Gastroesophageal sphincter (tissue), 4 donors: ENCODE measurements around the gene SCGB1A1. TPM values are rescaled to one million over a fixed set of nuclear protein-coding genes. Genes with fewer than 3 reads are reported as not detected.
"Not testable (repeated sequence)": the region's sequence is repeated elsewhere in the genome, so short reads cannot be mapped to it uniquely, and the experiment has no call there.

Experiments
- ATAC-seq: fragments of 150-250 bp; one replicate; pipeline ENCODE4 v1.9.1; 2016; ENCODE audit warnings: mild to moderate bottlenecking, moderate library complexity
- H3K27ac ChIP-seq, 4 donors: fragments of 200-600 bp; sonication (generic) in 3 of 4; 1 replicate in 3 of 4; 2 replicates in 1 of 4; pipeline ENCODE4 v1.5.1; 2016 to 2019
- H3K27me3 ChIP-seq: fragments of 200-600 bp; sonication (generic); one replicate; pipeline ENCODE4 v1.5.1; 2019
- H3K36me3 ChIP-seq, 2 donors: fragments of 200-600 bp; sonication (generic); one replicate each; pipeline ENCODE4 v1.5.1; 2019; ENCODE audit warnings: control low read depth in 1 of 2
- H3K4me1 ChIP-seq, 3 donors: fragments of 200-600 bp; sonication (generic); 1 replicate in 2 of 3; 2 replicates in 1 of 3; pipeline ENCODE4 v1.5.1; 2016 to 2019; ENCODE audit warnings: control low read depth in 2 of 3
- H3K4me3 ChIP-seq, 2 donors: fragments of 200-600 bp; sonication (generic); one replicate each; pipeline ENCODE4 v1.5.1; 2019; ENCODE audit warnings: mild to moderate bottlenecking in 1 of 2, moderate library complexity in 1 of 2
- H3K9me3 ChIP-seq, 3 donors: fragments of 200-600 bp; sonication (generic); one replicate each; pipeline ENCODE4 v1.5.1; 2017 to 2019; ENCODE audit warnings: control low read depth in 2 of 3
- CTCF ChIP-seq, 4 experiments: fragments of 200-600 bp in 2 of 4; fragments of 450-650 bp in 2 of 4; sonication (generic) in 1 of 4; IDR thresholded peaks; one replicate each; pipeline ENCODE4 v1.5.1; 2017 to 2019; ENCODE audit warnings: antibody characterized with exemption in 4 of 4, mild to moderate bottlenecking in 2 of 4, moderate library complexity in 2 of 4
- EP300 ChIP-seq: sonication (generic); formaldehyde crosslinking; IDR thresholded peaks from one replicate; pipeline ENCODE4 v1.6.1; 2017; ENCODE audit warnings: antibody characterized with exemption, mild to moderate bottlenecking
- POLR2A ChIP-seq, 2 donors: fragments of 450-650 bp; IDR thresholded peaks; one replicate each; pipeline ENCODE4 v1.6.1; 2017; ENCODE audit warnings: antibody characterized with exemption in 2 of 2, mild to moderate bottlenecking in 2 of 2, moderate library complexity in 1 of 2
- POLR2AphosphoS5 ChIP-seq: sonication (generic); formaldehyde crosslinking; IDR thresholded peaks from one replicate; pipeline ENCODE4 v1.6.1; 2017; ENCODE audit warnings: antibody characterized with exemption
- whole genome bisulfite sequencing, 2 donors: methylation state at CpG; one replicate each; pipeline ENCODE4 v1.1.5; 2018; ENCODE audit warnings: low coverage in 1 of 2; 5-methylcytosine and 5-hydroxymethylcytosine counted together
- total RNA-seq, 4 donors: library from RNA; depleted of rRNA; stranded (reverse); fragments of >200 nt; gene quantifications; one replicate each; pipeline ENCODE4 v1.1.0, GENCODE V29; 2016

SCGB1A1 gene
- total RNA-seq, 4 donors from 2014 or later: not detected

- peaks cover 0 to 55% (median 43%) of the 10 kb centered on the region in 3 donors for H3K4me1 ChIP-seq
- peak overlapping the region; percentile 27 to 54 for H3K4me3 ChIP-seq
- H3K9me3 ChIP-seq: no peaks in the 10 kb centered on the region
- TF ChIP-seq CTCF (IDR thresholded peaks at IDR 0.05) (no peak), POLR2A (IDR thresholded peaks at IDR 0.05) (no peak), POLR2AphosphoS5 (no peak), EP300 (no peak)
- 10 to 19% methylated on average over 6 to 7 of the region's 9 CpGs for WGBS, 2 donors
- no peaks in the 10 kb centered on the region for H3K36me3 ChIP-seq
- H3K27me3 ChIP-seq: no peaks in the 10 kb centered on the region
- peak overlapping the region; percentile 91 to 98 (median 94) for H3K27ac ChIP-seq
- peak; percentile 23 for ATAC-seq
Observed at GRCh38 chr11:62444835-62445234, 26.0 kb downstream of the SCGB1A1 start.

GRCh38 chr11:62445314-62445740 lies 26.5 kb downstream of the SCGB1A1 start:
- H3K27me3 ChIP-seq: no peaks in the 10 kb centered on the region
- WGBS, 2 donors: 10 to 21% methylated on average over 4 to 5 of the region's 5 CpGs
- peak overlapping the region in 1 of 2 donors; percentile 54 for H3K4me3 ChIP-seq
- peak; percentile 62 for ATAC-seq
- TF ChIP-seq CTCF (IDR thresholded peaks at IDR 0.05) (no peak), POLR2AphosphoS5 (peak; percentile 56)
- peaks cover 0 to 50% (median 38%) of the 10 kb centered on the region in 3 donors for H3K4me1 ChIP-seq
- no peaks in the 10 kb centered on the region for H3K36me3 ChIP-seq
- no peaks in the 10 kb centered on the region for H3K9me3 ChIP-seq
- H3K27ac ChIP-seq: peak overlapping the region; percentile 91 to 98 (median 94)

GRCh38 chr11:62446091-62446490 lies 27.3 kb downstream of the SCGB1A1 start:
- H3K4me3 ChIP-seq: no peak overlapping the region
- H3K27ac ChIP-seq: peak overlapping the region; percentile 91 to 98 (median 94)
- TF ChIP-seq POLR2AphosphoS5 (no peak), EP300 (no peak)
- WGBS, 2 donors: 37 to 83% methylated on average over 1 to 2 of the region's 5 CpGs
- H3K4me1 ChIP-seq: peaks cover 0 to 43% (median 31%) of the 10 kb centered on the region in 3 donors
- no peak for ATAC-seq
- no peaks in the 10 kb centered on the region for H3K27me3 ChIP-seq
- H3K9me3 ChIP-seq: no peaks in the 10 kb centered on the region
- no peaks in the 10 kb centered on the region for H3K36me3 ChIP-seq

GRCh38 chr11:62449451-62449851 lies 30.6 kb downstream of the SCGB1A1 start:
- no peak overlapping the region for H3K4me3 ChIP-seq
- no peaks in the 10 kb centered on the region for H3K27me3 ChIP-seq
- ATAC-seq: no peak
- WGBS, 2 donors: 49 to 74% methylated on average over 5 to 7 of the region's 9 CpGs
- TF ChIP-seq EP300 (no peak), CTCF (IDR thresholded peaks at IDR 0.05) (no peak), POLR2AphosphoS5 (no peak), POLR2A (IDR thresholded peaks at IDR 0.05) (no peak)
- H3K36me3 ChIP-seq: no peaks in the 10 kb centered on the region
- H3K27ac ChIP-seq: peak overlapping the region in 2 of 4 donors; percentile 10 to 35
- H3K9me3 ChIP-seq: no peaks in the 10 kb centered on the region
- peaks cover 0 to 20% (median 18%) of the 10 kb centered on the region in 3 donors for H3K4me1 ChIP-seq

- not testable (repeated sequence) for H3K27ac ChIP-seq, H3K9me3 ChIP-seq, ATAC-seq
Observed at GRCh38 chr11:62449912-62450311, 31.1 kb downstream of the SCGB1A1 start.

GRCh38 chr11:62450543-62451240 lies 31.9 kb downstream of the SCGB1A1 start:
- Histone ChIP-seq H3K4me1 (peaks cover 0 to 8% (median 7%) of the 10 kb centered on the region in 3 donors), H3K9me3 (peaks cover 0 to under 1% (median 0%) of the 10 kb centered on the region in 3 donors), H3K4me3 (no peak overlapping the region), H3K27me3 (no peaks in the 10 kb centered on the region), H3K36me3 (no peaks in the 10 kb centered on the region), H3K27ac (no peak overlapping the region)
- ATAC-seq: no peak
- TF ChIP-seq EP300 (no peak), POLR2AphosphoS5 (no peak), POLR2A (IDR thresholded peaks at IDR 0.05) (no peak), CTCF (IDR thresholded peaks at IDR 0.05) (no peak)
- WGBS, 2 donors: 84 to 91% methylated on average over 14 to 15 of the region's 15 CpGs

More at GRCh38 chr11:62449912-62450311, 31.1 kb downstream of the SCGB1A1 start:
- not testable (repeated sequence) for H3K36me3 ChIP-seq, H3K27me3 ChIP-seq, H3K4me3 ChIP-seq
- H3K4me1 ChIP-seq: peaks cover 0 to 15% (median 13%) of the 10 kb centered on the region in 3 donors
- 75 to 79% methylated on average over 4 to 7 of the region's 7 CpGs for WGBS, 2 donors
